HG02870 (cell line): Measurements from ENCODE around the gene PP2D1.
A peak's percentile ranks its signal among the peaks of the same experiment; 100 is the strongest.
"Not testable (repeated sequence)": the region's sequence is repeated elsewhere in the genome, so short reads cannot be mapped to it uniquely, and the experiment has no call there.

ENCODE experiments used
- ATAC-seq: cut with Tn5 transposase; IDR thresholded peaks from one replicate; pipeline ENCODE4 v1.9.1; 2021; ENCODE audit warnings: mild to moderate bottlenecking, moderate library complexity; ENCODE audit not compliant: unreplicated experiment

Gene PP2D1

GRCh38 chr3:20012164-20012563 lies at the start of gene PP2D1:
Gene PP2D1 (minus strand): TSS chr3:20012264. CDS start chr3:20012072, 192 bp downstream.
- ATAC-seq: no peak

GRCh38 chr3:20060974-20061685 lies 49.1 kb upstream of the PP2D1 start:
- ATAC-seq: peak; percentile 46

GRCh38 chr3:20059929-20060328 lies 47.9 kb upstream of the PP2D1 start:
- ATAC-seq: no peak

- no peak for ATAC-seq
Observed at GRCh38 chr3:20057612-20058180, 45.6 kb upstream of the PP2D1 start.

- ATAC-seq: peak; percentile 52
Observed at GRCh38 chr3:20056725-20057611, 44.9 kb upstream of the PP2D1 start.

GRCh38 chr3:20055842-20056241 lies 43.8 kb upstream of the PP2D1 start:
- no peak for ATAC-seq

- ATAC-seq: peak; percentile 23
Observed at GRCh38 chr3:20055020-20055775, 43.1 kb upstream of the PP2D1 start.

- ATAC-seq: peak; percentile 58
Observed at GRCh38 chr3:20054549-20054987, 42.5 kb upstream of the PP2D1 start.

- ATAC-seq: no peak
Observed at GRCh38 chr3:20052851-20053250, 40.8 kb upstream of the PP2D1 start.

- ATAC-seq: no peak
Observed at GRCh38 chr3:20051123-20051806, 39.2 kb upstream of the PP2D1 start.

GRCh38 chr3:20047976-20048883 lies 36.2 kb upstream of the PP2D1 start:
- ATAC-seq: peak; percentile 26

- ATAC-seq: no peak
Observed at GRCh38 chr3:20047341-20047779, 35.3 kb upstream of the PP2D1 start.

GRCh38 chr3:20046556-20046955 lies 34.5 kb upstream of the PP2D1 start:
- no peak for ATAC-seq

GRCh38 chr3:20045141-20045540 lies 33.1 kb upstream of the PP2D1 start:
- ATAC-seq: not testable (repeated sequence)

- ATAC-seq: no peak
Observed at GRCh38 chr3:20043825-20044224, 31.8 kb upstream of the PP2D1 start.

- no peak for ATAC-seq
Observed at GRCh38 chr3:20043396-20043795, 31.3 kb upstream of the PP2D1 start.

GRCh38 chr3:20042331-20042730 lies 30.3 kb upstream of the PP2D1 start:
- ATAC-seq: no peak

- peak; percentile 45 for ATAC-seq
Observed at GRCh38 chr3:20041197-20041780, 29.2 kb upstream of the PP2D1 start.
